Fibroblast of gingiva (primary cell): ENCODE results near the gene TENM4.
"Not testable (repeated sequence)": the region's sequence is repeated elsewhere in the genome, so short reads cannot be mapped to it uniquely, and the experiment has no call there.

Source experiments
- DNase-seq: peaks from one replicate; pipeline ENCODE4 v3.0.0-alpha.2; 2011; ENCODE audit warnings: low read depth

TENM4 gene

GRCh38 chr11:79244241-79244772 is 196.5 kb downstream of the TENM4 start:
- peak; percentile 87 for DNase-seq

DNA sequence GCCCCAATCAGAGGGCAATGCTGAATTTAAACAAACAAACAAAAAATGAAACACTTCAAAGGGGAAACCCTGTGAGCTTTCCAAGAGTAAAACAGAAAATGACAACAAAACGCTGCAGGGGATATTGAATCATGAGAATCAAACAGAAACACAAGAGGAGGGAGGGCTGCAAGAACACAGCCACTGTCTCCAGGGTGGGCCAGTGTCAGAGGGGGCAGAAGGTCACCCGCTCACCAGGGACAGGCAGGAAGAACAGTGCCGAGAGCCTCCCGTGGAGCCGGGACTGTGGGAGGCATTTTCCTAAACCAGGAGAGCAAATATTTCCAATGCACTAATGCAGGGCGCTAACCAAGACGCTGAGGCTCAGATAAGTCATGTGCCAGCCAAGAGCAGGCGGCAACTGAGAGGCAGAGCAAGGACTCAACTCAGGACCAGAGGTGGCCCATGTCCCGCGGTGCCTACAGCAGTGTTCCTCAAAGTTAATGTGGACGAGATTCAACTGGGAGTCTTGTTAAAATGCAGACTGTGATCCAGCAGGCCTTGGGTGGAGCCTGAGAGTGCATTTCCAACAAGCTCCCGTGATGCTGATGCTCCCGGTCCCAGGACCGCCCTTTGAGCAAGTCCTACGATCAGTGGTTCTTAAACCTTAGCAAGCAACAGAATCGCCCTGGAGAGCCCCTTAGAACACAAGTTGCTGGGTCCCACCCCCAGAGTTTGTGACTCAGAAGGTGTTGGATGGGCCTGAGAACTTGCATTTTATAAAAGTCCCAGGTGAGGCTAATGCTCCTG is 197.2 kb downstream of the TENM4 start:
- no peak for DNase-seq

- DNase-seq: peak; percentile 48
These were observed 198.2 kb downstream of the TENM4 start for GRCh38 chr11:79242616-79243015.

GRCh38 chr11:79241852-79242241 is 199.0 kb downstream of the TENM4 start:
- no peak for DNase-seq

DNA sequence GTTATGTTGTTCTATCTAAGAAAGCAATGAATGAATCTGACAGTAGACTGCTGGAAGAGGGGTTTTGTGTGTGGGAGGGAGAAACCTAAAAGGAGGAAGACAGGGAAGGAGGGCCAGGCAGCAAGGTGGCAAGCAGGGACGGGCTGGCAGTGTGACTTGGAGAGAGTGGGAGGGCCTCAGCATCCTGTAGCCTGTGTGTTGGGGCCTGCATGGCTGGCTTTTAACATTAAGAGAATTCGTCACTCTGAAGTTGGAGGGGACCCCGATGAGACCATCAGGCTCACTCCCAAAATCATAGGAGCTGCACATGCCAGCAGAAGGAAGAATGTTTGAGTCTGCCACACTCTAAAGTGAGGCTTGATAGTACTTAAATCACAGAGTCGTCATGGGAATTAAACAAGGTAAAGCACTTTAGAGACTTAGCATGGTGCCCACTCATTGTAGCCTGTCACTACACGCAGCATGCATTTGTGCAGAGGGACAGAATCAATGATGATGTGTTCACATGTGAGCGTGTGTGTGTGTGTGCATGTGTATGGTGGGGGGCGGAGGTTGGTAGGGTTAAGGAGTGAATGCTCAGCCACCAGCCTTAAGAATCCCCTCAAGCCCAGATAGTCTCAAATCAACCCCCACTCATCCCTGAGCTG is 199.5 kb downstream of the TENM4 start:
- no peak for DNase-seq

GRCh38 chr11:79237703-79238102 is 203.1 kb downstream of the TENM4 start:
- peak; percentile 68 for DNase-seq

GRCh38 chr11:79237091-79237490 is 203.7 kb downstream of the TENM4 start:
- no peak for DNase-seq

DNA sequence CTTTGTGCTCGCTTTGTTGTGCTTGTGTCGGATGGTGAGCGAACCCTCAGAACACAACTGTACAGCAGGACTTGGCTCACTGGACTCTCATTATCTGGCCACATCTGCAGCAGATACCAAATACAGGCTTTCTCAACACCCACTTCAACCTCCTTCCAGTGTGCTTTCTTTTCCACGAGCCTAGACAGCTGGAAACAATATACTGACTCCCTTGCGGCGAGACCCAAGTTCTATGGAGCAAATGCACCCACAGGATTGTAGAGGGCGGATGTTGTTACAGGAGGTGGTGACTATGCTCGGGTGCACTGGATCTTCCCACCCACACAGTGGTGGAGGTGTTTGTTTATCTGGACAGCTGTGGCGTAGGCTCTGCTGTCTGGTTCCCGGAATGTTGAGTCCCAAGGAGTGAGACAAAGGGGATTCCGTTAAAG is 204.3 kb downstream of the TENM4 start:
- peak; percentile 84 for DNase-seq

DNA sequence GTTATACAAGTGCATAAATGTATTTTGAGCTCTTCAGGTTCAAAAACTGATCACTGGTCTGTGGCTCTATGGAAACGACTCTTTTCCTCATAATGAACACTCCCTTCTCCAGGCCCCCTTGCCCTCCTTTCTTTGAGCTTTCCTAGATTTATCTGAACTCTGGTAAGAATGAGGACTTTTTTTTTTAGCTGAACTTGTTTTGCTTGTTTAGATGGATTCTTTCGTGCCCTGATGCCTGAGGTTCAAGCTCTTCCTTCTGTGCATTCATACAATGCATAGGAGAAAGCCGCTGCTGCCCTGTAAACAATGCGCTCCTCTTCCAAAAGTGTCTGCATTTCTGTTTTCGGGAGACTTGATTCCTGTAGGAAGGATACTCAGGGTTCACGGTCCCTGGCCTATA is 205.1 kb downstream of the TENM4 start:
- no peak for DNase-seq

DNA sequence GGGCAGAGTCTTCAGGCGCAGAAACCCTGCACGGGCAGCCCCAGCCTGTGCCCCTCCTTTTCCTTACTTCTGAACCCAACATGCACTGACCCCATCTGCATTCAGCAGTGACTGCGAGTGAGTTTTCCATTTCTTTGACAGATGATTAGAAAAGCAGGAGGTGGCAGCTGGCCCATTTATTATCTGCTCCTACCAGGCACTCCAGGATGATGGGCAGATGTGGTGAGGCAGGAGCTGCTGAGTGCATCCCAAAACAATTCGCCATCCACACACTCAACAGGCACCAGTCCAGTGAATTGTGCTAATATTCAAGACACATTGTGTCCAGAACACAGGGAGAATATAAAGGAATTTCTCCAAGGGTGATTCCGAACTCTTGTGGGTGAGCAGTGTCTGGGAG is 208.5 kb downstream of the TENM4 start:
- DNase-seq: no peak

DNA sequence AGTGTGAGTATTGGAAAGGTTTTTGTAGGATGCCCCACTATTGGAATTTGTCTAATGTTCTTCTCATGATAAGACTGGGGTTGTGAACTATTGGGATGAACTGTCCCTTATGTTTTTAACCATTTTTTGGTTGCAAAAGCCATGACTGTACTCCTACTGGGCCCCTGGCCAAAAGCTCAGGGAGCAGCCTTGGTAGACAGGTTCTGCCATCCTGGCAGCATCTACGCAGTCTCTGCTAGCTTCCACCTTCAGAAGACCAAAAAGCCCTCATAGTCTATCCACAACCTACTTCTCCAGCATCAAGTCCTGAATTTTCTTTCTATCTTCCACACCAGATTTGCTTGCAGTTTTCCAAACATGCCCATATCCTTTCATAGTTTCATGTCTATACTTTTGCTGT is 211.8 kb downstream of the TENM4 start:
- DNase-seq: no peak

DNA sequence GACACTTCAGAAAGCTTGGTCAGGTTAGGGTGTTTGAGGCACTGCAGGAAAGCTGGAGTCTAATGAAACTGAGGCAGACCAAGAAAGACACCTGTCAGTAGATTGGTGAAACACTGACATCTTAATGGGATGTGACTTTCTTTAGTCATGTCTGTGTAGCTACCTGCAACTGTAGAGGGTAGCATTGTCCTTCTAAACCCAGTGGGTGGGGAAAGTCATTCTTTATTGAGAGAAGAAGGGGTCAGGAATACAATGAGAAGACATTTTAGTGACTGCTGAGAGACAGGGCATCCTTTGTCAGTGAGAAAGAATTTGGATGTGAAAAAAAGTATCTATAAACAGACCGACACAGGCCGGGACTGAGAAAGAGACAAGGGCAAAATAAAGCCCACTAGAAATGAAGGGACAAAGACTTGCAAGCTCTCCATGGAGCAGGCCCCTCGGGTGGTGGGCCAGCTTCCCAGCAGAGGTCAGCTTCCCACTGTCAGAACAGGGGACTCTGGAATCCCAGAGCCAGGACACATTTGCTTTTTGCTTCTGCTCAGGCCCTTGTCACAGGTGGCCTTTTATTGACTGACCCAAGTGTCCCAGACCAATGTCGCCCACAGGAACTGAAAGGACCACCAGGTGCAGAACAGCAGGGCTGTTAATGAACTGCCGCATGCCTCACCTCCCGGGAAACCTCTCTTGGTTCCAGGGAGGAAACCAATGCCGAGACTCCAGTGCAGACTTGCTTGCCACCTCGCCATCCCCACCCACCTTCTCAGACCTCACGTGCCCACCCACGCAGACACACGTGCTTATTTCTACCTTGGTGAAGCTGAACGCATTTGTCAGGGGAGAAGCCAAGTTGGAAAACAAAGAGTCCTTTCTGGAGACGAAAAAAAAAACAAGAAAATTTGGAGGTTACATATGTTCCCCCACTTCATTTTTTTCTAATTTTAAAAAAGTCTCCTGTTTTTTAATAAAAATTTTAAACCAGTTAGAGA is 212.8 kb downstream of the TENM4 start:
- DNase-seq: no peak

GRCh38 chr11:79227308-79227707 is 213.5 kb downstream of the TENM4 start:
- no peak for DNase-seq

- no peak for DNase-seq
These were observed 214.7 kb downstream of the TENM4 start for GRCh38 chr11:79226126-79226525.

DNA sequence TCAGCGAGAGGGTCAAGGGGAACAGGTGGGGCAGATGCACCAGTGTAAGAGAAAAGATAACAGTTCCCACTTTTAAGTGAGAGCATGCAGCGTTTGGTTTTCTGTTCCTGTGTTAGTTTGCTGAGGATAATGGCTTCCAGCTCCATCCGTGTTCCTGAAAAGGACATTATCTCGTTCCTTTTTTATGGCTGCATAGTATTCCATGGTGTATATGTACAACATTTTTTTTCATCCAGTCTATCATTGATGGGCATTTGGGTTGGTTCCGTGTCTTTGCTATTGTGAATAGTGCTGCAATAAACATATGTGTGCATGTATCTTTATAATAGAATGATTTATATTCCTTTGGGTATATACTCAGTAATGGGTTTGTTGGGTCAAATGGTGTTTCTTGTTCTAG is 218.7 kb downstream of the TENM4 start:
- DNase-seq: not testable (repeated sequence)

DNA sequence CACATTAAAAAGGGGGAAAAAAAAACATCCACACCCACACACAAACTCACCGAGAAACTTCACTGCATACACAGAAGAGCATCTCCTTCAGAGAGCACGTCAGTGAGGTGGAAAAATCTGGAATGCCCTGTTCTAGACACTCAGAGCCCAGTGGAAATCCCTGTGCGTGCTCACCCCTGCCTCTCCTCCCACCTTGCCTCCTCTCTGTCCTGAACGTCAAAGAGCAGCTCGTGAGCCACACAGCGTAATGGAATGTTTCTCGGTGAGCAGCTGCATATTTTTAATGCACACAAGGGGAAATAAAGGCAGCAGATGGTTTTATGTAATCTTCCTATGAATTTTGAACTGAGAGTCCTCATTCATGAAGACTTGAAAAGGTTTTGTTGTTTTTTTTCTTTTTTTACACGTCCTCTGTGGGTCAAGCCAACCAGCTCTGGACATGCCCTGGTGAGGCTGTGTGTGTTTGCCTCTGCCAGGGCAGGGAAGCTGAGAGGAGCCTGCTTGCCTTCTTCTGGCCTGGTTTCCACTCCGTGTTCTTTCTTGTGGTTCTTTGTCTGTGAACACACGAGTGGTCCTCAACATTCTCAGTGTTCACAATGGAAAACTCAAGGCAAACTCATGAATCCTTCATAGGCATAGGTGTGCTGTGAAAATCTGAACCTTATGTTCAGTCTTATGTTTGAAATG is 219.2 kb downstream of the TENM4 start:
- DNase-seq: no peak

- DNase-seq: no peak
These were observed 220.7 kb downstream of the TENM4 start for GRCh38 chr11:79220171-79220570.

- DNase-seq: no peak
These were observed 221.4 kb downstream of the TENM4 start for GRCh38 chr11:79219186-79220045.

GRCh38 chr11:79212741-79213190 is 228.1 kb downstream of the TENM4 start:
- DNase-seq: no peak

- DNase-seq: peak; percentile 39
These were observed 231.1 kb downstream of the TENM4 start for GRCh38 chr11:79209540-79210266.
